IMR-90 (cell line): ENCODE data around the gene SARNP. TPM values are rescaled to one million over a fixed set of nuclear protein-coding genes. Genes with fewer than 3 reads are reported as not detected.

Experiments
- ATAC-seq: fragments of 200-7000 bp; cut with Tn5 transposase; 2 replicates; pipeline ENCODE4 v1.9.1; 2020; ENCODE audit warnings: low read depth, mild to moderate bottlenecking, moderate library complexity
- BruUV-seq: library from RNA; stranded (reverse); fragments of 400-500 nt; replicated peaks from 2 replicates; lab custom pipeline; 2021; lab: Mats Ljungman, UMichigan
- CTCF ChIA-PET: fragments of 300-600 bp; formaldehyde crosslinking; extraction: SDS; loops from one replicate; lab custom pipeline; 2021; ENCODE audit warnings: antibody characterized with exemption; lab: Yijun Ruan, JAX
- POLR2A ChIA-PET: fragments of 300-600 bp; sonication (Branson Sonifier 250); formaldehyde crosslinking; loops from one replicate; lab custom pipeline; 2022; ENCODE audit warnings: antibody characterized with exemption; ENCODE audit not compliant: unreplicated experiment; lab: Charles Lee
- DNase-seq: peaks from one replicate; pipeline ENCODE4 v3.0.0; 2013
- H2AFZ ChIP-seq: replicated peaks from 2 replicates; pipeline ENCODE3; 2013; ENCODE audit warnings: low read length, mild to moderate bottlenecking; ENCODE audit not compliant: poor library complexity
- H2AK5ac ChIP-seq: 2 replicates; pipeline ENCODE4 v1.6.1; 2013; ENCODE audit warnings: low read depth, low read length, inconsistent platforms
- H2AK9ac ChIP-seq: replicated peaks from 2 replicates; pipeline ENCODE3; 2013; ENCODE audit warnings: mild to moderate bottlenecking, low read depth, low read length, moderate library complexity; ENCODE audit not compliant: poor library complexity
- H2BK120ac ChIP-seq: 2 replicates; pipeline ENCODE4 v1.6.1; 2013; ENCODE audit warnings: low read depth, low read length, inconsistent platforms
- H2BK15ac ChIP-seq: 3 replicates; pipeline ENCODE4 v1.6.1; 2013; ENCODE audit warnings: low read depth, low read length, inconsistent platforms
- H2BK20ac ChIP-seq: 2 replicates; pipeline ENCODE4 v1.6.1; 2013; ENCODE audit warnings: low read depth, mild to moderate bottlenecking, inconsistent platforms, low read length, moderate library complexity
- H2BK5ac ChIP-seq: 2 replicates; pipeline ENCODE4 v1.6.1; 2013; ENCODE audit warnings: mild to moderate bottlenecking, low read depth, low read length, inconsistent platforms; ENCODE audit not compliant: poor library complexity, severe bottlenecking
- H3K14ac ChIP-seq: replicated peaks from 2 replicates; pipeline ENCODE4 v1.6.1; 2013; ENCODE audit warnings: low read depth, low read length, inconsistent platforms
- H3K18ac ChIP-seq: 2 replicates; pipeline ENCODE4 v1.6.1; 2013; ENCODE audit warnings: low read depth, low read length, control low read depth
- H3K23ac ChIP-seq: 2 replicates; pipeline ENCODE4 v1.6.1; 2013; ENCODE audit warnings: low read depth, low read length, inconsistent platforms
- H3K27ac ChIP-seq: 2 replicates; pipeline ENCODE4 v1.5.1; 2013; ENCODE audit warnings: mild to moderate bottlenecking, control low read depth, low read length; ENCODE audit not compliant: insufficient read depth
- H3K27me3 ChIP-seq: 2 replicates; pipeline ENCODE4 v1.6.1; 2013; ENCODE audit warnings: low read length; ENCODE audit not compliant: control insufficient read depth, insufficient read depth
- H3K36me3 ChIP-seq: 2 replicates; pipeline ENCODE4 v1.6.1; 2013; ENCODE audit warnings: low read length, mixed read lengths; ENCODE audit not compliant: control insufficient read depth, insufficient read depth
- H3K4ac ChIP-seq: 2 replicates; pipeline ENCODE4 v1.6.1; 2013; ENCODE audit warnings: low read depth, low read length, inconsistent platforms
- H3K4me1 ChIP-seq: 2 replicates; pipeline ENCODE4 v1.6.1; 2013; ENCODE audit warnings: low read length, mixed read lengths; ENCODE audit not compliant: control insufficient read depth, insufficient read depth
- H3K4me2 ChIP-seq: 2 replicates; pipeline ENCODE4 v1.6.1; 2013; ENCODE audit warnings: low read depth, mild to moderate bottlenecking, control low read depth, low read length, moderate library complexity
- H3K4me3 ChIP-seq: 2 replicates; pipeline ENCODE4 v1.5.1; 2013; ENCODE audit warnings: low read depth, mild to moderate bottlenecking, control low read depth, low read length, moderate library complexity; ENCODE audit not compliant: insufficient read depth
- H3K56ac ChIP-seq: 2 replicates; pipeline ENCODE4 v1.6.1; 2013; ENCODE audit warnings: low read length, inconsistent platforms; ENCODE audit not compliant: insufficient read depth; ENCODE audit errors: extremely low read depth
- H3K79me1 ChIP-seq, 2 experiments: 2 replicates each; pipeline ENCODE4 v1.6.1; 2013; ENCODE audit warnings: low read length in 2 of 2, inconsistent platforms in 1 of 2, low read depth in 1 of 2
- H3K9ac ChIP-seq: 2 replicates; pipeline ENCODE4 v1.6.1; 2013; ENCODE audit warnings: low read depth, low read length, control low read depth
- H3K9me1 ChIP-seq: 2 replicates; pipeline ENCODE4 v1.6.1; 2013; ENCODE audit warnings: low read length, inconsistent platforms; ENCODE audit not compliant: insufficient read depth
- H3K9me3 ChIP-seq: 2 replicates; pipeline ENCODE4 v1.6.1; 2013; ENCODE audit warnings: low read length; ENCODE audit not compliant: control insufficient read depth, insufficient read depth
- H4K20me1 ChIP-seq: 2 replicates; pipeline ENCODE4 v1.6.1; 2013; ENCODE audit warnings: low read length, inconsistent platforms; ENCODE audit not compliant: insufficient read depth
- H4K5ac ChIP-seq: 2 replicates; pipeline ENCODE4 v1.6.1; 2013; ENCODE audit warnings: mild to moderate bottlenecking, low read depth, low read length, control low read depth
- H4K8ac ChIP-seq, 2 experiments: 2 replicates each; pipeline ENCODE4 v1.6.1; 2013; ENCODE audit warnings: low read depth in 2 of 2, low read length in 2 of 2, control low read depth in 1 of 2, inconsistent platforms in 1 of 2
- H4K91ac ChIP-seq: 2 replicates; pipeline ENCODE4 v1.6.1; 2013; ENCODE audit warnings: low read depth, low read length, inconsistent platforms; ENCODE audit not compliant: insufficient read depth
- CEBPB ChIP-seq: IDR thresholded peaks from 2 replicates; pipeline ENCODE4 v1.6.1; 2012; ENCODE audit warnings: low read depth, low read length, improper control_type of control experiment
- CTCF ChIP-seq: conservative IDR thresholded peaks from 2 replicates; pipeline ENCODE4 v1.5.1; 2012; ENCODE audit warnings: mild to moderate bottlenecking, low read depth, low read length, improper control_type of control experiment
- MAZ ChIP-seq: IDR thresholded peaks from 2 replicates; pipeline ENCODE4 v1.6.1; 2012; ENCODE audit warnings: low read depth, mild to moderate bottlenecking, low read length, improper control_type of control experiment, moderate library complexity, borderline replicate concordance
- WGBS, 2 experiments: methylation state at CpG; one replicate each; pipeline versions ENCODE4 v1.1.5 to v1.1.7; 2013; ENCODE audit warnings: missing lambda C conversion rate in 2 of 2; ENCODE audit not compliant: insufficient read length in 1 of 2; ENCODE audit errors: extremely low coverage in 2 of 2; 5-methylcytosine and 5-hydroxymethylcytosine counted together
- dilution Hi-C: fragments of 300-500 bp; cut with HindIII; formaldehyde crosslinking; loops from one replicate; pipeline ENCODE4 v1.14.3; 2018; ENCODE audit warnings: low sequenced_read_pairs; ENCODE audit not compliant: unreplicated experiment
- in situ Hi-C: fragments of 300-500 bp; cut with MboI; formaldehyde crosslinking; loops from 3 replicates; pipeline ENCODE4 v1.14.3; 2019; ENCODE audit warnings: low sequenced_read_pairs, inconsistent platforms, mixed read lengths
- intact Hi-C: fragments of 100-400 bp; cut with micrococcal nuclease; formaldehyde crosslinking; loops from 2 replicates; pipeline ENCODE4 v1.10.0; 2022
- microRNA-seq, 2 experiments: library from miRNA; stranded (forward) in 1 of 2; unstranded in 1 of 2; fragments of 10-50 nt in 1 of 2; fragments of <30 nt in 1 of 2; gene quantifications in 1 of 2; microRNA quantifications in 1 of 2; one replicate each; pipeline versions ENCODE3 to v1.1.0; 2013 to 2020; ENCODE audit not compliant: insufficient read depth in 1 of 2, insufficient read length in 1 of 2, unreplicated experiment in 1 of 2
- polyA plus RNA-seq, 3 experiments: library from polyadenylated mRNA; depleted of rRNA; stranded (reverse); fragments of >200 nt; gene quantifications; 2 replicates each; pipeline ENCODE4 v1.2.3, GENCODE V29; 2012; ENCODE audit warnings: low replicate concordance in 1 of 3
- small RNA-seq, 5 experiments: library from RNA; depleted of rRNA; stranded (forward); fragments of <200 nt; gene quantifications; one replicate each; pipeline ENCODE3, GENCODE V24; 2012
- total RNA-seq: library from RNA; depleted of rRNA; stranded (reverse); fragments of >200 nt; gene quantifications from 2 replicates; pipeline ENCODE4 v1.2.3, GENCODE V29; 2012; rRNA removed

SARNP gene
- total and polyA plus RNA-seq, 2 of the 4 experiments (the other 2 are of a cell fraction), result 46.8 to 103 TPM

DNA sequence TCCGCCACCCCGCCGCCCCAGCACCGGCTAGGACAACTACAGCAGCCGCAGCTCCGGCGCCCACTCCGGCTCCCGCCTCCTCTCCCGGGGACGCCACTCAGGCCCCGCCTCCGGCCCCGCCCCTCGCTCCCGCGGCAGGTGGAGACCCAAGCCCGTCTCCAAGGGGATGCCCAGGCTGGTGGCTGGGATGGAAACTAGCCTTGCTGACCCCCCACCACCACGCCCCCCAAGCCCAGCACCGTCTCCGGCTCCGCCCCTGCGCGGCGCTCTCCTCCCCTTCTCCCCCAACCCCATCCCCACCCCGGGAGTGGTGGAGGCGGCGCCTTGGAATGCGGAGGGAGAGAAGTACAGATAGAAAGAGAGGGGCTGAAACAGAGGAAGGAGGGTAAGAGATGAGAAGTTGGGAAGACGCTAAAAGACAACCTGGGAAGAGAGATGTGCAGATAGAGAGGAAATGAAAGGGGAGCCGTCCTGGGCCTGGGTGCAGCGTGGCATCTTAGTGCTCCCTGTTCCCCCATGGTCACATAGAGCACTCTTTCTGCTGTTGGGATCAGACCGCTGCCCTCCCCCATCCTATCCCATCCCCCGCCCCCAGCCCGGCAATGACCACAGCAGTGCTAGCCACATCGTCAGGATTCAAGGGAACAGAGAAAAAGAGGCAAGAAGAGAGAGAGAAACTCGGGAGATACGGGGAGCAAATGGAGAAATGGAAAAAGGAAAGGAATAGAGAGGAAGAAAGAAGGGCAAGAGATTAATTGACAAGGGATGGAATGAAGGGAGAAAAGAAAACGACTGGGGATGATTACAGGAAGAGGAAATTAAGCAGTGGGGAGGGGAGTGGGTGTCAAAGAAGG is 109.5 kb downstream of the SARNP start, which contains the start of gene ITGA7:
Gene ITGA7, minus strand, starts transcription at position 64 of the 854 bp plus-strand sequence. CDS start 222 bp downstream, outside the sequence.
- dilution Hi-C loops, result no loop called here

More for the DNA sequence above, 109.5 kb downstream of the SARNP start, which contains the start of gene ITGA7:
- BruUV-seq, result no TSS peak
- Histone ChIP-seq H4K20me1 (no peaks in the 10 kb centered on the region), H3K4ac (no peak within 1 kb of the TSS), H3K9me1 (no peaks in the 10 kb centered on the region; the same call in 1 of the 2 replicates), H2BK20ac (no peak within 1 kb of the TSS), H2AK9ac (peak within 1 kb of the TSS; percentile 23), H3K4me2 (peak within 1 kb of the TSS; percentile 98), H3K14ac (no peak within 1 kb of the TSS), H4K91ac (no peak within 1 kb of the TSS), H2AK5ac (0 out of 2 replicates have a peak within 1 kb of the TSS, but pooled peaks have one; percentile 4), H3K36me3 (no peaks in the 10 kb centered on the region), H4K8ac (no peak within 1 kb of the TSS), H2BK5ac (no peak within 1 kb of the TSS), H3K56ac (no peak within 1 kb of the TSS), H3K9ac (peak within 1 kb of the TSS; percentile 45; the same call in 1 of the 2 replicates), H2BK120ac (no peak within 1 kb of the TSS), H4K5ac (peak within 1 kb of the TSS; percentile 11; the same call in 1 of the 2 replicates), H3K27ac (no peak within 1 kb of the TSS), H3K4me1 (peaks cover 8% of the 10 kb centered on the region; the same call in 1 of the 2 replicates), H2AFZ (peak within 1 kb of the TSS; percentile 91), H2BK15ac (no peak within 1 kb of the TSS), H3K27me3 (peaks cover 25% of the 10 kb centered on the region), H3K79me1 (no peaks in the 10 kb centered on the region), H3K23ac (no peak within 1 kb of the TSS; the same call in 1 of the 2 replicates), H3K9me3 (no peaks in the 10 kb centered on the region), H3K18ac (no peak within 1 kb of the TSS), H3K4me3 (peak within 1 kb of the TSS; percentile 74)
- ChIA-PET CTCF (no interaction called here), POLR2A (no interaction called here)
- WGBS, 2 experiments, result 0% methylated on average over 1 of the region's 39 CpGs; no CpG with 5 or more reads in 1 of the 2 experiments
- TF ChIP-seq CTCF, result no peak
- no peak for TF ChIP-seq CEBPB
- TF ChIP-seq MAZ, result peak; percentile 33; the same call in 1 of the 2 replicates
- ATAC-seq (peak; percentile 86), DNase-seq (no peak)
- in situ Hi-C loops (no loop called here), intact Hi-C loops (no loop called here)

Small RNA genes within 50 kb of the gene (microRNA-seq; reads per million reads assigned to microRNA genes)
- gene AC009779.1 (ENCODE audit: insufficient read depth, insufficient read length) (not detected), gene RF00017 (ENCODE audit: insufficient read depth, insufficient read length) (not detected)

Small RNA genes within 50 kb of the gene (small RNA-seq; reads per million reads assigned to genes)
- 0 reads per million in 5 experiments for gene AC009779.1
- 0 reads per million in 5 experiments for gene RF00017

Other genes starting within 250 kb of the SARNP start
- not detected in 2 replicates for gene OR2AP1, start 245.3 kb downstream of the SARNP start, total RNA-seq
- gene OR2AP1, start 245.3 kb downstream of the SARNP start, polyA plus RNA-seq (2012; rRNA removed), result not detected in 2 replicates
- not detected in 2 replicates for gene OR10P1, start 180.8 kb downstream of the SARNP start, total RNA-seq
- not detected in 2 replicates for gene OR10P1, start 180.8 kb downstream of the SARNP start, polyA plus RNA-seq (2012; rRNA removed)
- gene ITGA7, start 109.8 kb downstream of the SARNP start, total RNA-seq, result 3.9 and 4.4 TPM in 2 replicates
- gene ITGA7, start 109.8 kb downstream of the SARNP start, polyA plus RNA-seq (2012; rRNA removed), result 13.9 and 15.7 TPM in 2 replicates
- gene BLOC1S1, start 101.7 kb downstream of the SARNP start, total RNA-seq, result 128 and 158 TPM in 2 replicates
- gene BLOC1S1, start 101.7 kb downstream of the SARNP start, polyA plus RNA-seq (2012; rRNA removed), result 280 and 285 TPM in 2 replicates
- 7.3 and 8.9 TPM in 2 replicates for gene RDH5, start 97.3 kb downstream of the SARNP start, total RNA-seq
- 18.8 and 21.0 TPM in 2 replicates for gene RDH5, start 97.3 kb downstream of the SARNP start, polyA plus RNA-seq (2012; rRNA removed)
- gene CD63, start 88.7 kb downstream of the SARNP start, total RNA-seq, result 995 and 1,796 TPM in 2 replicates
- gene CD63, start 88.7 kb downstream of the SARNP start, polyA plus RNA-seq (2012; rRNA removed), result 1,398 and 1,518 TPM in 2 replicates
- 2.2 and 2.7 TPM in 2 replicates for gene GDF11, start 74.6 kb downstream of the SARNP start, total RNA-seq
- 12.9 and 13.6 TPM in 2 replicates for gene GDF11, start 74.6 kb downstream of the SARNP start, polyA plus RNA-seq (2012; rRNA removed)
- 20.4 and 23.3 TPM in 2 replicates for gene ORMDL2, start 317 bp upstream of the SARNP start, total RNA-seq
- 38.6 and 39.7 TPM in 2 replicates for gene ORMDL2, start 317 bp upstream of the SARNP start, polyA plus RNA-seq (2012; rRNA removed)
- 56.3 and 56.9 TPM in 2 replicates for gene DNAJC14, start 11.9 kb upstream of the SARNP start, total RNA-seq
- 13.3 and 19.8 TPM in 2 replicates for gene DNAJC14, start 11.9 kb upstream of the SARNP start, polyA plus RNA-seq (2012; rRNA removed)
- 8.6 and 9.9 TPM in 2 replicates for gene MMP19, start 25.2 kb upstream of the SARNP start, total RNA-seq
- 34.3 and 34.7 TPM in 2 replicates for gene MMP19, start 25.2 kb upstream of the SARNP start, polyA plus RNA-seq (2012; rRNA removed)
- 25.6 and 27.8 TPM in 2 replicates for gene PYM1, start 110.2 kb upstream of the SARNP start, total RNA-seq
- gene PYM1, start 110.2 kb upstream of the SARNP start, polyA plus RNA-seq (2012; rRNA removed), result 26.5 and 27.3 TPM in 2 replicates
- gene DGKA, start 113.4 kb upstream of the SARNP start, total RNA-seq, result 61.4 and 71.9 TPM in 2 replicates
- 75.1 and 75.8 TPM in 2 replicates for gene DGKA, start 113.4 kb upstream of the SARNP start, polyA plus RNA-seq (2012; rRNA removed)
- 1.4 and 1.7 TPM in 2 replicates for gene PMEL, start 148.3 kb upstream of the SARNP start, total RNA-seq
- gene PMEL, start 148.3 kb upstream of the SARNP start, polyA plus RNA-seq (2012; rRNA removed), result 5.8 and 5.9 TPM in 2 replicates
- 40.0 and 42.5 TPM in 2 replicates for gene CDK2, start 149.1 kb upstream of the SARNP start, total RNA-seq
- 61.7 and 101 TPM in 2 replicates for gene CDK2, start 149.1 kb upstream of the SARNP start, polyA plus RNA-seq (2012; rRNA removed)
- 54.4 and 56.5 TPM in 2 replicates for gene RAB5B, start 156.4 kb upstream of the SARNP start, total RNA-seq
- gene RAB5B, start 156.4 kb upstream of the SARNP start, polyA plus RNA-seq (2012; rRNA removed), result 85.6 and 99.2 TPM in 2 replicates
- 13.1 and 19.4 TPM in 2 replicates for gene SUOX, start 179.6 kb upstream of the SARNP start, total RNA-seq
- gene SUOX, start 179.6 kb upstream of the SARNP start, polyA plus RNA-seq (2012; rRNA removed), result 17.8 and 19.2 TPM in 2 replicates
- gene IKZF4, start 203.3 kb upstream of the SARNP start, total RNA-seq, result 1.4 and 1.8 TPM in 2 replicates
- 6.6 and 7.1 TPM in 2 replicates for gene IKZF4, start 203.3 kb upstream of the SARNP start, polyA plus RNA-seq (2012; rRNA removed)
- 307 and 977 TPM in 2 replicates for gene RPS26, start 224.2 kb upstream of the SARNP start, total RNA-seq
- 1,049 and 1,824 TPM in 2 replicates for gene RPS26, start 224.2 kb upstream of the SARNP start, polyA plus RNA-seq (2012; rRNA removed)